Measurements from ENCODE around the gene CACNB2. TPM values are rescaled to one million over a fixed set of nuclear protein-coding genes. Genes with fewer than 3 reads are reported as not detected.

Gene CACNB2
- total RNA-seq, 1 donor from 2014 or later, result 2.2 TPM

GRCh38 chr10:18223898-18224297 is 83.7 kb downstream of the CACNB2 start:
- no peaks in the 10 kb centered on the region for H3K9me3 Mint-ChIP-seq
- TF ChIP-seq, protein P1, sequence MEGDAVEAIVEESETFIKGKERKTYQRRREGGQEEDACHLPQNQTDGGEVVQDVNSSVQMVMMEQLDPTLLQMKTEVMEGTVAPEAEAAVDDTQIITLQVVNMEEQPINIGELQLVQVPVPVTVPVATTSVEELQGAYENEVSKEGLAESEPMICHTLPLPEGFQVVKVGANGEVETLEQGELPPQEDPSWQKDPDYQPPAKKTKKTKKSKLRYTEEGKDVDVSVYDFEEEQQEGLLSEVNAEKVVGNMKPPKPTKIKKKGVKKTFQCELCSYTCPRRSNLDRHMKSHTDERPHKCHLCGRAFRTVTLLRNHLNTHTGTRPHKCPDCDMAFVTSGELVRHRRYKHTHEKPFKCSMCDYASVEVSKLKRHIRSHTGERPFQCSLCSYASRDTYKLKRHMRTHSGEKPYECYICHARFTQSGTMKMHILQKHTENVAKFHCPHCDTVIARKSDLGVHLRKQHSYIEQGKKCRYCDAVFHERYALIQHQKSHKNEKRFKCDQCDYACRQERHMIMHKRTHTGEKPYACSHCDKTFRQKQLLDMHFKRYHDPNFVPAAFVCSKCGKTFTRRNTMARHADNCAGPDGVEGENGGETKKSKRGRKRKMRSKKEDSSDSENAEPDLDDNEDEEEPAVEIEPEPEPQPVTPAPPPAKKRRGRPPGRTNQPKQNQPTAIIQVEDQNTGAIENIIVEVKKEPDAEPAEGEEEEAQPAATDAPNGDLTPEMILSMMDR (conservative IDR thresholded peaks at IDR 0.05), result no peak
- no peaks in the 10 kb centered on the region for H3K36me3 Mint-ChIP-seq (ENCODE audit: low read depth)
- DNase-seq (ENCODE audit: low read depth, low spot score), result no peak
- H3K27me3 Mint-ChIP-seq (ENCODE audit: low read depth), result peaks cover 7% of the 10 kb centered on the region
- no peak overlapping the region for H3K27ac Mint-ChIP-seq (ENCODE audit: unreplicated experiment)
- no peaks in the 10 kb centered on the region for H3K4me1 Mint-ChIP-seq
- no peak overlapping the region for H3K4me3 Mint-ChIP-seq

GRCh38 chr10:18224626-18225445 is 84.6 kb downstream of the CACNB2 start:
- no peak overlapping the region for H3K4me3 Mint-ChIP-seq
- H3K27ac Mint-ChIP-seq (ENCODE audit: unreplicated experiment), result no peak overlapping the region
- H3K36me3 Mint-ChIP-seq (ENCODE audit: low read depth), result no peaks in the 10 kb centered on the region
- H3K27me3 Mint-ChIP-seq (ENCODE audit: low read depth), result peaks cover 7% of the 10 kb centered on the region
- H3K9me3 Mint-ChIP-seq, result no peaks in the 10 kb centered on the region
- TF ChIP-seq, protein P1 (conservative IDR thresholded peaks at IDR 0.05), result no peak
- no peaks in the 10 kb centered on the region for H3K4me1 Mint-ChIP-seq
- no peak for DNase-seq (ENCODE audit: low read depth, low spot score)

- Mint-ChIP-seq H3K36me3 (ENCODE audit: low read depth) (no peaks in the 10 kb centered on the region), H3K4me1 (no peaks in the 10 kb centered on the region), H3K9me3 (no peaks in the 10 kb centered on the region), H3K27ac (ENCODE audit: unreplicated experiment) (no peak overlapping the region), H3K4me3 (no peak overlapping the region), H3K27me3 (ENCODE audit: low read depth) (peaks cover 7% of the 10 kb centered on the region)
- no peak for DNase-seq (ENCODE audit: low read depth, low spot score)
- TF ChIP-seq, protein P1 (conservative IDR thresholded peaks at IDR 0.05), result no peak
Observed at GRCh38 chr10:18226336-18226735, 86.1 kb downstream of the CACNB2 start.

DNA sequence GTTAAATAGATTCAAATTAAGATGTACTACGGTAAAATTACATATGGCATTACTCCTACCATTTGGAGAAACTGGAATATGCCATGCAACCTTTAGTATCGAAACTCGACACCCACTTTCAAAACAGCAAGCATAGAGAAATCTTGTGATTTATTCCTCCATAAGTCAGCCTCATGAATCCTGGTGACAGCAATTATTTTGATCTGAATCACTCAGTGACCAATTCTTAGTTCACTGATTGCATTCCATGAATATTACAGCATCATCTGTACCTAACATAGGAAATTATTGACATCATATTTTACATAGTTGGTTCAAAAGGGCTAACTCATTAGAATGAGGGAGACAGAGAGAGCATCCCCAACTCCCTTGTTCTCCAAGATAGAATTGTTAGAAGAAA is 89.6 kb downstream of the CACNB2 start:
- no peaks in the 10 kb centered on the region for H3K36me3 Mint-ChIP-seq (ENCODE audit: low read depth)
- H3K9me3 Mint-ChIP-seq, result no peaks in the 10 kb centered on the region
- TF ChIP-seq, protein P1 (conservative IDR thresholded peaks at IDR 0.05), result no peak
- peaks cover 22% of the 10 kb centered on the region for H3K4me1 Mint-ChIP-seq
- H3K27me3 Mint-ChIP-seq (ENCODE audit: low read depth), result peaks cover 24% of the 10 kb centered on the region
- no peak overlapping the region for H3K27ac Mint-ChIP-seq (ENCODE audit: unreplicated experiment)
- no peak for DNase-seq (ENCODE audit: low read depth, low spot score)
- H3K4me3 Mint-ChIP-seq, result no peak overlapping the region

GRCh38 chr10:18230794-18231193 is 90.6 kb downstream of the CACNB2 start:
- peaks cover 26% of the 10 kb centered on the region for H3K27me3 Mint-ChIP-seq (ENCODE audit: low read depth)
- TF ChIP-seq, protein P1 (conservative IDR thresholded peaks at IDR 0.05), result no peak
- H3K27ac Mint-ChIP-seq (ENCODE audit: unreplicated experiment), result no peak overlapping the region
- DNase-seq (ENCODE audit: low read depth, low spot score), result no peak
- peaks cover 22% of the 10 kb centered on the region for H3K4me1 Mint-ChIP-seq
- H3K36me3 Mint-ChIP-seq (ENCODE audit: low read depth), result no peaks in the 10 kb centered on the region
- no peak overlapping the region for H3K4me3 Mint-ChIP-seq
- H3K9me3 Mint-ChIP-seq, result no peaks in the 10 kb centered on the region
